HCT116 (cell line): ENCODE measurements around the gene NKX2-8. TPM values are rescaled to one million over a fixed set of nuclear protein-coding genes. Genes with fewer than 3 reads are reported as not detected.

ENCODE experiments used
- ATAC-seq: fragments of 200-7000 bp; cut with Tn5 transposase; 2 replicates; pipeline ENCODE4 v1.9.1; 2020; ENCODE audit warnings: mild to moderate bottlenecking, moderate library complexity
- BruUV-seq: library from RNA; stranded (reverse); fragments of 400-500 nt; replicated peaks from 2 replicates; lab custom pipeline; 2021; lab: Mats Ljungman, UMichigan
- CTCF ChIA-PET: fragments of 300-600 bp; sonication (Branson Sonifier 250); formaldehyde crosslinking; loops from one replicate; lab custom pipeline; 2021; ENCODE audit warnings: antibody characterized with exemption; lab: Charles Lee
- POLR2A ChIA-PET: fragments of 300-600, 350-600 bp; sonication (Branson Sonifier 250); formaldehyde crosslinking; loops from one replicate; lab custom pipeline; 2021; ENCODE audit warnings: antibody characterized with exemption; lab: Charles Lee
- RAD21 ChIA-PET, 2 experiments: fragments of 300-600 bp; sonication (Branson Sonifier 250); formaldehyde crosslinking; loops; one replicate each; lab custom pipeline; 2023; ENCODE audit warnings: low total read pairs in 2 of 2; ENCODE audit not compliant: uncharacterized antibody in 2 of 2, unreplicated experiment in 2 of 2, low non-redundant PET in 1 of 2; lab: Charles Lee
- DNase-seq: peaks from one replicate; pipeline ENCODE4 v3.0.0-alpha.2; 2010; ENCODE audit warnings: low read depth, low spot score
- H2AFZ ChIP-seq: fragments of 200-600 bp; shearing (Covaris generic), sonication (generic); 2 replicates; pipeline ENCODE4 v1.6.1; 2017; ENCODE audit warnings: low read depth, mixed run types, mixed read lengths, antibody characterized with exemption, low read length; ENCODE audit not compliant: poor library complexity, severe bottlenecking
- H3K27ac ChIP-seq: 2 replicates; pipeline ENCODE4 v1.5.1; 2012; ENCODE audit warnings: low read depth, low read length
- H3K27me3 ChIP-seq: fragments of 200-600 bp; sonication (generic); 2 replicates; pipeline ENCODE4 v1.6.1; 2016; ENCODE audit warnings: mixed run types, low read length, mixed read lengths; ENCODE audit not compliant: insufficient read depth
- H3K36me3 ChIP-seq, 2 experiments: fragments of 200-500 bp in 1 of 2; fragments of 200-600 bp in 1 of 2; sonication (Bioruptor generic) in 1 of 2; sonication (generic) in 1 of 2; 2 replicates each; pipeline versions ENCODE4 v1.5.1 to v1.6.1; 2014 to 2016; ENCODE audit warnings: low read length in 2 of 2, inconsistent platforms in 1 of 2, mixed read lengths in 1 of 2, mixed run types in 1 of 2; ENCODE audit not compliant: insufficient read depth in 2 of 2, control insufficient read depth in 1 of 2
- H3K4me1 ChIP-seq, 2 experiments: fragments of 200-600 bp in 1 of 2; sonication (generic) in 1 of 2; 2 replicates each; pipeline versions ENCODE4 v1.5.1 to v1.6.1; 2012 to 2017; ENCODE audit warnings: low read length in 2 of 2, inconsistent platforms in 1 of 2, mild to moderate bottlenecking in 1 of 2, mixed read lengths in 1 of 2, mixed run types in 1 of 2, moderate library complexity in 1 of 2; ENCODE audit not compliant: insufficient read depth in 2 of 2, control insufficient read depth in 1 of 2
- H3K4me2 ChIP-seq: fragments of 200-600 bp; sonication (generic); 2 replicates; pipeline ENCODE4 v1.6.1; 2017; ENCODE audit warnings: mixed run types, low read length, mixed read lengths
- H3K4me3 ChIP-seq, 2 experiments: fragments of 200-600 bp in 1 of 2; sonication (generic) in 1 of 2; replicated peaks in 1 of 2; 2 replicates each; pipeline ENCODE4 v1.5.1; 2011 to 2016; ENCODE audit warnings: low read length in 2 of 2, control low read depth in 1 of 2, low read depth in 1 of 2, mild to moderate bottlenecking in 1 of 2, mixed read lengths in 1 of 2, mixed run types in 1 of 2
- H3K79me2 ChIP-seq: fragments of 200-600 bp; sonication (generic); 2 replicates; pipeline ENCODE4 v1.6.1; 2017; ENCODE audit warnings: mild to moderate bottlenecking, mixed run types, low read length, moderate library complexity, mixed read lengths; ENCODE audit not compliant: insufficient read depth
- H3K9ac ChIP-seq: fragments of 200-600 bp; sonication (generic); 2 replicates; pipeline ENCODE4 v1.6.1; 2016; ENCODE audit warnings: low read length, mixed read lengths
- H3K9me2 ChIP-seq: fragments of 200-600 bp; sonication (generic), shearing (Covaris generic); 2 replicates; pipeline ENCODE4 v1.6.1; 2017; ENCODE audit warnings: mixed run types, mild to moderate bottlenecking, moderate library complexity; ENCODE audit not compliant: insufficient read depth
- H3K9me3 ChIP-seq, 2 experiments: fragments of 200-500 bp in 1 of 2; fragments of 200-600 bp in 1 of 2; sonication (Bioruptor generic) in 1 of 2; sonication (generic) in 1 of 2; 2 replicates each; pipeline ENCODE4 v1.6.1; 2014 to 2017; ENCODE audit warnings: low read length in 2 of 2, mixed read lengths in 2 of 2, inconsistent platforms in 1 of 2, low read depth in 1 of 2, mild to moderate bottlenecking in 1 of 2, mixed run types in 1 of 2, moderate library complexity in 1 of 2; ENCODE audit not compliant: control insufficient read depth in 1 of 2, insufficient read depth in 1 of 2
- H4K20me1 ChIP-seq: fragments of 200-600 bp; sonication (generic), shearing (Covaris generic); 2 replicates; pipeline ENCODE4 v1.6.1; 2017; ENCODE audit warnings: mixed run types, mild to moderate bottlenecking, moderate library complexity; ENCODE audit not compliant: insufficient read depth
- CBX3 ChIP-seq: IDR thresholded peaks from 2 replicates; pipeline ENCODE4 v1.6.1; 2012; ENCODE audit warnings: low read depth
- CEBPB ChIP-seq: IDR thresholded peaks from 2 replicates; pipeline ENCODE4 v1.6.1; 2012; ENCODE audit warnings: low read depth
- ELF1 ChIP-seq: IDR thresholded peaks from 2 replicates; pipeline ENCODE4 v1.6.1; 2012; ENCODE audit warnings: low read depth, borderline replicate concordance
- EZH2 ChIP-seq: fragments of 200-600 bp; sonication (generic); IDR thresholded peaks from 2 replicates; pipeline ENCODE4 v1.6.1; 2017; ENCODE audit warnings: antibody characterized with exemption, mixed run types
- FOSL1 ChIP-seq: IDR thresholded peaks from 2 replicates; pipeline ENCODE4 v1.6.1; 2012; ENCODE audit warnings: low read depth
- JUND ChIP-seq: IDR thresholded peaks from 2 replicates; pipeline ENCODE4 v1.6.1; 2012
- POLR2A ChIP-seq: IDR thresholded peaks from 2 replicates; pipeline ENCODE4 v1.7.0; 2011; ENCODE audit warnings: borderline replicate concordance; ENCODE audit not compliant: insufficient read depth, insufficient read length; ENCODE audit errors: extremely low read depth
- POLR2AphosphoS5 ChIP-seq: IDR thresholded peaks from 2 replicates; pipeline ENCODE4 v1.6.1; 2011; ENCODE audit warnings: mild to moderate bottlenecking, low read depth, low read length, moderate library complexity
- RAD21 ChIP-seq: IDR thresholded peaks from 2 replicates; pipeline ENCODE4 v1.6.1; 2012; ENCODE audit warnings: low read depth, mild to moderate bottlenecking
- SIN3A ChIP-seq: IDR thresholded peaks from 2 replicates; pipeline ENCODE4 v1.6.1; 2012; ENCODE audit warnings: low read depth
- SP1 ChIP-seq: IDR thresholded peaks from 2 replicates; pipeline ENCODE4 v1.6.1; 2012; ENCODE audit warnings: low read depth
- SRF ChIP-seq: IDR thresholded peaks from 2 replicates; pipeline ENCODE4 v1.6.1; 2012; ENCODE audit warnings: low read depth
- TCF7L2 ChIP-seq: IDR thresholded peaks from 2 replicates; pipeline ENCODE4 v1.7.0; 2011; ENCODE audit warnings: borderline replicate concordance, inconsistent platforms; ENCODE audit not compliant: insufficient read depth, insufficient read length; ENCODE audit errors: extremely low read depth
- YY1 ChIP-seq: IDR thresholded peaks from 2 replicates; pipeline ENCODE4 v1.6.1; 2011; ENCODE audit warnings: low read length, low read depth, moderate library complexity, mild to moderate bottlenecking; ENCODE audit not compliant: insufficient replicate concordance; ENCODE audit errors: extremely low read depth
- ZFX ChIP-seq: fragments of 450-650 bp; IDR thresholded peaks from 2 replicates; pipeline ENCODE4 v1.6.1; 2017
- ZNF274 ChIP-seq: fragments of 200-500 bp; sonication (Bioruptor generic); IDR thresholded peaks from 2 replicates; pipeline ENCODE4 v1.6.1; 2014; ENCODE audit warnings: mild to moderate bottlenecking, low read depth, low read length, inconsistent platforms
- intact Hi-C: fragments of 100-400 bp; cut with micrococcal nuclease; formaldehyde crosslinking; loops from 2 replicates; pipeline ENCODE4 v1.10.0; 2022
- total RNA-seq: library from RNA; stranded (reverse); gene quantifications from one replicate; pipeline ENCODE4 v1.2.1, GENCODE V29; 2021; ENCODE audit not compliant: unreplicated experiment
- TF ChIP-seq, protein P1 (sequence below): IDR thresholded peaks from 2 replicates; pipeline ENCODE4 v1.6.1; 2012
- TF ChIP-seq, protein P2 (sequence below): IDR thresholded peaks from 2 replicates; pipeline ENCODE4 v1.6.1; 2012
- TF ChIP-seq, protein P3 (sequence below), 3 experiments: fragments of 200-600 bp in 1 of 3; sonication (generic) in 1 of 3; IDR thresholded peaks in 2 of 3; conservative IDR thresholded peaks in 1 of 3; 2 replicates each; pipeline ENCODE4 v1.5.1; 2012 to 2017; ENCODE audit warnings: low read depth in 2 of 3, low read length in 2 of 3, antibody characterized with exemption in 1 of 3, borderline replicate concordance in 1 of 3, control low read depth in 1 of 3, mild to moderate bottlenecking in 1 of 3, mixed read lengths in 1 of 3, mixed run types in 1 of 3, moderate library complexity in 1 of 3; ENCODE audit not compliant: insufficient read depth in 1 of 3

NKX2-8 gene
- total RNA-seq, 1 experiment from 2014 or later, result 7.5 TPM

DNA sequence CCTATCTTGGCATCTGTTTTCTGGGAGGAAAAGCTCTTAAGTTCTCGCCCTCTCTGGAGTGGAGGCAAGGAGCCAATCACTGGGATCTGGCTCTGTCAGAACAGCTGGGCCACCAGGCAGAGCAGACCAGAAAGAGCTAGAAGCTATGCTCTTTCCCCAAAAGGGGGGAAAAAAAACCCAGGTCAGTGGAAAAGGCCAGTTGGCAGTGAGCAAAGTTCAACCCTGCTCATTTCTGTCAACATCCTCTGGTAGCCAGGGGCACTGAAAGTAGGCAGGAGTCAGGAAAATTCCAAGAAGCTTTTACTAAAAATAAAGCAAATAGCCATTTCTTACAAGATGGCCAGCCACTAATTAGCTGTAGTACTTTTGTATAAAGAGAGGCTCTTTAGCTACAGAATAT lies 42.6 kb upstream of the NKX2-8 start:
- CTCF ChIA-PET, result interaction anchor here (0.9 to 2.0 kb wide), 3 partner anchors 20 to 317 kb away, joined by 3 to 6 read pairs (median 6); no protein-coding TSS in a partner anchor
- H3K4me1 ChIP-seq, result no peaks in the 10 kb centered on the region
- TF ChIP-seq, protein P1, sequence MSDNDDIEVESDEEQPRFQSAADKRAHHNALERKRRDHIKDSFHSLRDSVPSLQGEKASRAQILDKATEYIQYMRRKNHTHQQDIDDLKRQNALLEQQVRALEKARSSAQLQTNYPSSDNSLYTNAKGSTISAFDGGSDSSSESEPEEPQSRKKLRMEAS, result no peak
- TF ChIP-seq, protein P2, sequence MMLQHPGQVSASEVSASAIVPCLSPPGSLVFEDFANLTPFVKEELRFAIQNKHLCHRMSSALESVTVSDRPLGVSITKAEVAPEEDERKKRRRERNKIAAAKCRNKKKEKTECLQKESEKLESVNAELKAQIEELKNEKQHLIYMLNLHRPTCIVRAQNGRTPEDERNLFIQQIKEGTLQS, result no peak
- TF ChIP-seq POLR2AphosphoS5 (no peak), ZNF274 (no peak), CEBPB (no peak), JUND (no peak), FOSL1 (no peak), YY1 (no peak), EZH2 (no peak), SP1 (no peak)
- no peak overlapping the region for H3K4me3 ChIP-seq
- H3K9ac ChIP-seq, result no peak overlapping the region
- intact Hi-C loops, result no loop called here
- ATAC-seq (no peak), DNase-seq (no peak)
- RAD21 ChIA-PET, result no interaction called here
- H3K9me2 ChIP-seq, result no peaks in the 10 kb centered on the region
- H3K79me2 ChIP-seq, result no peaks in the 10 kb centered on the region
- H3K27ac ChIP-seq, result no peak overlapping the region
- H3K4me2 ChIP-seq, result no peak overlapping the region
- no peaks in the 10 kb centered on the region; the same call in 1 of the 2 replicates for H3K27me3 ChIP-seq
- no peak overlapping the region for H2AFZ ChIP-seq
- POLR2A ChIA-PET, result no interaction called here
- H3K9me3 ChIP-seq, result no peaks in the 10 kb centered on the region
- H4K20me1 ChIP-seq, result no peaks in the 10 kb centered on the region
- no TSS peak for BruUV-seq
- H3K36me3 ChIP-seq, result no peaks in the 10 kb centered on the region

DNA sequence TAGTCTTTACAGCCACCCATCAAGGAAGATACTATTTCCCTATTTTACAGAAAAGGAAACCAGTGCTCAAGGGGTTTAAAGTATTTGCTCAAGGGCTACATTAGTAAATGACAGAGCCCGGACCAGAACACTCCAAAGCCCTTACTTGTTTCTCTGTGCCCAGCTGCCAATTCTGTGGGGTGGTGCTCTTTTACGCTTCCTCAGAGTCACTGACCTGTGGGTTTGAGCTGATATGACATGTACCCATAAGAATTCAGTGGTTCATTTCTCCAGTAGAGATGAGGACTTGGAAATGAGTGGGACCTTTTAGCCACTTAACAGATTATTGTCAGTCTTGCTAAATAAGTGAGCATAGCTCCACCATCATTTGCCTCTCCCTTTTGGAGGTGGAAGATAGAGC lies 37.4 kb upstream of the NKX2-8 start:
- ChIA-PET POLR2A (no interaction called here), CTCF (interaction anchor here (1.0 kb wide), 1 partner anchor 530 kb away, joined by 3 read pairs; no protein-coding TSS in a partner anchor), RAD21 (no interaction called here)
- H4K20me1 ChIP-seq, result no peaks in the 10 kb centered on the region
- no peaks in the 10 kb centered on the region for H3K4me1 ChIP-seq
- BruUV-seq, result no TSS peak
- intact Hi-C loops, result no loop called here
- H3K4me3 ChIP-seq, result no peak overlapping the region
- H3K4me2 ChIP-seq, result no peak overlapping the region
- H3K27ac ChIP-seq, result no peak overlapping the region
- no peaks in the 10 kb centered on the region for H3K27me3 ChIP-seq
- H3K36me3 ChIP-seq, result no peaks in the 10 kb centered on the region
- H2AFZ ChIP-seq, result no peak overlapping the region
- no peaks in the 10 kb centered on the region for H3K9me3 ChIP-seq
- no peak for DNase-seq
- ATAC-seq, result no peak
- no peak overlapping the region for H3K9ac ChIP-seq
- H3K79me2 ChIP-seq, result no peaks in the 10 kb centered on the region
- no peaks in the 10 kb centered on the region for H3K9me2 ChIP-seq
- TF ChIP-seq FOSL1 (no peak), EZH2 (no peak), POLR2AphosphoS5 (no peak), ZFX (no peak), ELF1 (no peak), JUND (no peak), POLR2A (no peak), SRF (no peak), RAD21 (no peak), CBX3 (no peak), ZNF274 (no peak), TCF7L2 (no peak), YY1 (no peak), SIN3A (no peak), CEBPB (no peak)
- TF ChIP-seq, protein P1, result no peak
- TF ChIP-seq, protein P2, result no peak
- TF ChIP-seq, protein P3, sequence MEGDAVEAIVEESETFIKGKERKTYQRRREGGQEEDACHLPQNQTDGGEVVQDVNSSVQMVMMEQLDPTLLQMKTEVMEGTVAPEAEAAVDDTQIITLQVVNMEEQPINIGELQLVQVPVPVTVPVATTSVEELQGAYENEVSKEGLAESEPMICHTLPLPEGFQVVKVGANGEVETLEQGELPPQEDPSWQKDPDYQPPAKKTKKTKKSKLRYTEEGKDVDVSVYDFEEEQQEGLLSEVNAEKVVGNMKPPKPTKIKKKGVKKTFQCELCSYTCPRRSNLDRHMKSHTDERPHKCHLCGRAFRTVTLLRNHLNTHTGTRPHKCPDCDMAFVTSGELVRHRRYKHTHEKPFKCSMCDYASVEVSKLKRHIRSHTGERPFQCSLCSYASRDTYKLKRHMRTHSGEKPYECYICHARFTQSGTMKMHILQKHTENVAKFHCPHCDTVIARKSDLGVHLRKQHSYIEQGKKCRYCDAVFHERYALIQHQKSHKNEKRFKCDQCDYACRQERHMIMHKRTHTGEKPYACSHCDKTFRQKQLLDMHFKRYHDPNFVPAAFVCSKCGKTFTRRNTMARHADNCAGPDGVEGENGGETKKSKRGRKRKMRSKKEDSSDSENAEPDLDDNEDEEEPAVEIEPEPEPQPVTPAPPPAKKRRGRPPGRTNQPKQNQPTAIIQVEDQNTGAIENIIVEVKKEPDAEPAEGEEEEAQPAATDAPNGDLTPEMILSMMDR (IDR thresholded peaks at IDR 0.05 in 2 of 3, conservative IDR thresholded peaks at IDR 0.05 in 1 of 3; ENCODE audit: borderline replicate concordance in 1 of 3, insufficient read depth in 1 of 3, low read depth in 2 of 3, low read length in 2 of 3), result no peak
